GM18499 (cell line): ENCODE data around the gene EML4.
"Not testable (repeated sequence)": the region's sequence is repeated elsewhere in the genome, so short reads cannot be mapped to it uniquely, and the experiment has no call there.

Experiments used
- ATAC-seq: cut with Tn5 transposase; IDR thresholded peaks from one replicate; pipeline ENCODE4 v1.9.1; 2021; ENCODE audit warnings: moderate number of reproducible peaks; ENCODE audit not compliant: insufficient read depth, unreplicated experiment

Gene EML4

DNA sequence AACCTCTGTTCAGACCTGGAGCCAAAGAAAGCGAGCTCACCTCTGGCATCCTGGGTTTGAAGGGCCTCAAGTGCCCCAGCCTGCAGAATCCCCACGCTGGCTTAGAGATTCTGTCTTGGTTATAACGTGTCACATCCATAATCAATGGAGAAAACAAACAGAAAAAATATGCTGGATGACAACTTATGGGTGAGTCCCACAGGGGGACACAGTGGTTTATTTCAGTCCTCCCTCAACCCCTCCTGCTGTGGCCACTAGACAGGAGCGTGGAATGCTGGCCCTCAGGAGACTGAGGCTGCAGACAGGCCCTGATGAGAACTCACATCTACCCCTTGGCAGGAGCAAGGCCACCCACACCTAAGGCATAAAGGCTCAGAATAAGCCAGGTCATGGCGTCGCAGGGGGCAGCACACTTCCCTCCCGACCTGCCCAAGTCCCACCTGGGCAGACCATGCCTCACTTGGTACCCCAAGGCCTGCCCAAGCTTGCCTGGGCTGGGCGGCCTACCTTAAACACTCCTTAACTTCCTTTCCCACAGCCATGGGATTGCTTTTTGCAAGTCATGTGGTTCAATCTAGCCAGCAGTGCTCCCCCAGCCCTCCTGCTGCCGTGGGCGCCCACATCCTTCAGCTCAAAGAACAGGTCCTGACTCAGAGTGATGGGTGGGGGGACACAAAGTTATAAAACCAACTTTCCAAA is 171.9 kb downstream of the EML4 start:
- no peak for ATAC-seq

DNA sequence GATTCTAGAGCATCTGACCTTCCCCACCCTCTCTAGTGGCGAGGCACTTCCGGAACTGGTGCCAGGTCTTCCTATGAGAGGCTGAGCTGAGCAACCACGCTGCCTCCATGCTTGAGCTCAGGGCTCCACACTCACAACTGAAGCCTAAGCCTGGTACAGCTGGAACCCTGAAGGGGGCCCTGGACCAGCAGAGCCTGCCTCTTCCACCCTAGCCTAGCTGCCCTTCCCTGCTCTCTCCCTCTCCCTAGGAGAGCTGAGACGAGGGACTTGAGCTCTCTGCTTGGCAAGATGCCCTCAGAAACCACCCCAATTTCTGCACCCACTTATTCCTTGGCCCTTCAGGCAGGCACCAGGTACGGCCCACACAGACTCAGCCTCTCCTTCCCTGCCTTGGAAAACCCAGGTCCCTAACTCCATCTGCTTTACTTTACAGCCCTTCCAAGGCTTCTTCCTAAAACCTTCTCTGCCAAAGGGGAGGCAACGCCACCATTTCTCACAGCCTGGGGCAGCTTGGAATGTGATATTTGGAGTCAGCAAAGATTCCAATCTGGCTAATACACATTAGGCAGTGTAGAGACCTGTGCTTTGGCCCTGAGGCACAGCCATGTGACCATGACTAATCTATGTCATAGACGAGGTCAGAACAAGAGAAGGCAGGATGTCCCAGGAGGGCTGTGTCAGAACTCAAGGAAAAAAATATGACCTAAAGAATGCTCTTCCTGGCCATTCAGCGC is 173.1 kb downstream of the EML4 start:
- ATAC-seq: no peak

DNA sequence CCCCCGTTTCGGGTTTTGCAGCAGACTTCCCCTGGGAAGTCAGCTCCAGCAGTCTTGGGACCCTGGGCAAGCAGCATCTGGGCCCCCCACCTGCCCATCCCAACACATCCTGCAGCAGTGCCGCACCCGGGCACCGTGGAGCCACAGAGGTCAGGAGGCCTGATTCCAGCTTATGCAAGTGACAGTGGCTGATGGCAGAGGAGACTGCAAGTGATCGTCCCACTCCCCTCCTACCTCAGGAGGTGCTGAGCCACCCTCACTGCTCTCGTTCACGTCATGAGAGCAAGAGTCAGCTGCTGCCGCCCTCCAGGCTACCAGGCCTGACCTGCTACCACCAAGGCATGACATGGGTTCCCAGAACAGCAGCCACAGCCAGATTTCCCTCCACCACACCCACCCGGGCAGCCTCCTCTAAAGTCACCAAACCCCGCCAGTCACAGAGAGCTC is 173.7 kb downstream of the EML4 start:
- ATAC-seq: no peak

DNA sequence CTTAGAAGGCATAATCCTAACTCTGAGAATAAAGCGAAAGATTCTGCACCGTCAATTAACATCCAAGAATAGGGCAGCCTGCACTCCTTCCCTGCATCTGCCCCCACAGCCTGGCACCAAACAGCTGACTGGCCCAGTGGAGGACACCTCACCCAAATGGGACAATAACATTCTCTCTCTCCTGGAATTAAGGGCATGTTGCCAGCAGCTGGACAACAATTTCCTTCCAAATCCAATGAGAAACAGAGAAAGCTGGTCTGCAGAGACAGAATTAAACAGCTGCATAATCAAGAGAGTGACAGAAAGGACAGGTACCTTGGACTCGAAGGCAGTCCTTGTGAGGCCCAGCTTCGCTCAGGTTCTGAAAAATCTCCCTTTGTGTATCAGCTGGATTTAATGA is 176.8 kb downstream of the EML4 start:
- ATAC-seq: no peak

DNA sequence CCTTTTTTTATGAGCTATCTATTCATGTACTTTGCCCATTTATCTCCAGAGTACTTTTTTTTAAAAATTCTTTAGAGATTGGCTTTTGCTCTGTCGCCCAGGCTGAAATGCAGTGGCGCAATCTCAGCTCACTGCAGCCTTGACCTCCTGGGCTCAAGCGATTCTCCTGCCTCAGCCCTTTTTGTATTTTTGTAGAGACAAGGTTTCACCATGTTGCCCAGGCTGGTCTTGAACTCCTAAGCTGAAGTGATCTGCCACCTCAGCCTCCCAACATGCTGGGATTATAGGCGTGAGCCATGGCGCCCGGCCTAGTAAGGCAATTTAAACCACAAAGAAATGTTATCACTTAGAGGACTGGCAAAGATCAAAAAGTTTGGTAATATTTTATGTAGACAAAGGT is 177.7 kb downstream of the EML4 start:
- ATAC-seq: not testable (repeated sequence)

DNA sequence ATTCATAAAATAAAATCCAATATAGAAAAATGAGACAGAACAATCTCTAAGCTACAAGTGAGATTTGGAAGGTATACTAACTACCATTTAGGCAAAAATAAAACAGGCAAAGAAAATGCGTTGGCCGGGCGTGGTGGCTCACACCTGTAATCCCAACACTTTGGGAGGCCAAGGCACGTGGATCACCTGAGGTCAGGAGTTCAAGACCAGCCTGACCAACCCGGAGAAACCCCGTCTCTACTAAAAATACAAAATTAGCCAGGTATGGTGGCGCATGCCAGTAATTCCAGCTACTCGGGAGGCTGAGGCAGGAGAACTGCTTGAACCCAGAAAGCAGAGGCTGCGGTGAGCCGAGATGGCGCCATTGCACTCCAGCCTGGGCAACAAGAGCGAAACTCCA is 178.4 kb downstream of the EML4 start:
- ATAC-seq: not testable (repeated sequence)

DNA sequence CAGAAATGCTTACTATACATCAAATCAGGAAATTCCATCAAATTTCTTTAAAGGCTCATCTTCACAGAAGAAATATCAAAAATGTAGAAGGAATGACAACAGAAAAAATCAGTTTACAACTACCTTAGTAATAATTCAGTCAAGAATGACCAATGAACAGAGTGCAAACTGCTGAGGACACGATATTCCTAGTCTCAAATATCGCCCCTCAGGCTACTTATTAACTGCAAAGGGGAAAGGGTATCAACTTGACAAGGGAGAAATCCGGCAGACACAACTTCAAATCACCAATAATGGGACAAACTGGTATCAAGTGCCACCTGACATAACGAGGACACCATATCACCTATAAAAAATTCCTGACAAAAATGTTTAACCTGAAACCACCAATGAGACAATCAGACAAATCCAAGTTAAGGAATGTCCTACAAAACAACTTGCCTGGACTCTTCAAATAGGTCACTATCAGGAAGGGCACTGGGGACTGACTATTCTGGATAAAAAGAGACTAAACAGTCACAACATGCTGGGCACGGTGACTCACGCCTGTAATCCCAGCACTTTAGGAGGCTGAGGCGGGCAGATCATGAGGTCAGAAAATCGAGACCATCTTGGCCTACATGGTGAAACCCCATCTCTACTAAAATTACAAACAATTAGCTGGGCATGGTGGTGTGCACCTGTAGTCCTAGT is 179.1 kb downstream of the EML4 start:
- no peak for ATAC-seq

DNA sequence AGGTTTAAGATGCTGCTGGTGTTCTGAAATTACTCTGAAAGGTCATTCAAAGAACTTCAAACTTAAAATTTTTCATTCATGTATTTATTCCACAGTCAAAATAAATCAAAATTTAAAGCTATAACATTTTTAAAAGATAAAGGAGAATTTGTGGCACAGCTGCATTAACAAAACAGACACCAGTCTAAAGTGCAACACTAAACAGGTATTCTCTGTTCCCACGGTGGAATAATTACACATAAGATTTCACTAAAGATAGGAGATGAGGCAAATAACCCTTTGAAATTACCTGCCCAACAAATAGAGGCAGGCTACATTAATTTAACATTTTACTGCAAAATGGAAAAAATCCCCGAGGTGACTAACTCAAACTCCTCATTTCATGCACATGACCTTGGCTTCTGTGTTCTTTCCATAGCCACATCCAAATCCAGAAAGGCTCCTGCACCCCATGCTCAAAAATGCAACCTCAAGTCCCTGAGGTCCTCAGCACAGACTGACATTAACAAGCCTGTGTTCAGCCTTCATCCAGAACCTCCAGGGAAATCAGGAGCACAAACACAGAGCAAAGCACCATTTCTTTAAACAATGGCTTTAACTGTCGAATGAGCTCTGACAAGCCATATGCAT is 181.4 kb downstream of the EML4 start:
- ATAC-seq: no peak

DNA sequence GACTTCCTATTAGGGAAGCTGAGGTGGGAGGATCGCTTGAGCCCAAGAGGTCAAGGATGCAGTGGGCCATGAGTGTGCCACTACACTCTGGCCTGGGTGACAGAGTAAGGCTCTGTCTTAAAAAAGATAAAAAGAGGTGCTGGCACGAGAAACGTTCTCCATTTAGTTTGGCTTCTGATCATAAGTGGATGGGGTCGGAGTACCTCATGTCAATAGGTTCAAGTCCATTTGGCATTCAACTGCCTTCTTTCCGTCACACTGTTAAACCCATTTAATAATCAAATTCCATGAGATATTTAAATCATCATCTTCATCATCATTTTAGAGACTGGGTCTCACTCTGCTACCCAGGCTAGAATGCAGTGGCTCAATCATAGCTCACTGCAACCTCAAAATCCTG is 182.7 kb downstream of the EML4 start:
- no peak for ATAC-seq

DNA sequence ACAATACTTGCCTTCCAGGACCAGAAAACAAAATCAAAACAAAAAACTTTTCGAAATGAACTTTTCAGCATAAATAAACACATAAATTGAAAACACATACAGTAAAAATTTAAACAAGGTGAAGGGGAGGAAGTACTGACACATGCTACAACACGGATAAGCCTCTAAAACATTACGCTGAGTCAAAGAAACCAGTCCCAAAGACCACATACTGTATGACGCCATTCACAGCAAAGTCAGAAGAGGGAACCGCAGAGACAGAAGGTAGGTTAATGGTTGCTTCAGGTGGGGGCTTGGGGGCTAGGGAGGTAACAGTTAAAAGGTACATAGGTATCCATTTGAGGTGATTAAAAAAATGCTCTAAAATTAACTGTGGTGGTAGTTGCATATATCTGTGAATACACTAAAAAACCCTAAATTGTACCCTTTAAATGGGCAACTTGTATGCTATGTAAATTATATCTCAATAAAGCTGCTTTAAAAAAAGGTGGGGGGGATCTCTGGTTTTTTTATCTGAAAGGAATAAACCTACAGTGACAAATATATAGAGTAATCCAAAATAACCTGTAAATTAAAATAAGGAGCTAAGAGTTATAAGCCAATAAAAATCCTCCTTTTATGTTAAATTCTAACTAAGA is 184.8 kb downstream of the EML4 start:
- ATAC-seq: no peak

DNA sequence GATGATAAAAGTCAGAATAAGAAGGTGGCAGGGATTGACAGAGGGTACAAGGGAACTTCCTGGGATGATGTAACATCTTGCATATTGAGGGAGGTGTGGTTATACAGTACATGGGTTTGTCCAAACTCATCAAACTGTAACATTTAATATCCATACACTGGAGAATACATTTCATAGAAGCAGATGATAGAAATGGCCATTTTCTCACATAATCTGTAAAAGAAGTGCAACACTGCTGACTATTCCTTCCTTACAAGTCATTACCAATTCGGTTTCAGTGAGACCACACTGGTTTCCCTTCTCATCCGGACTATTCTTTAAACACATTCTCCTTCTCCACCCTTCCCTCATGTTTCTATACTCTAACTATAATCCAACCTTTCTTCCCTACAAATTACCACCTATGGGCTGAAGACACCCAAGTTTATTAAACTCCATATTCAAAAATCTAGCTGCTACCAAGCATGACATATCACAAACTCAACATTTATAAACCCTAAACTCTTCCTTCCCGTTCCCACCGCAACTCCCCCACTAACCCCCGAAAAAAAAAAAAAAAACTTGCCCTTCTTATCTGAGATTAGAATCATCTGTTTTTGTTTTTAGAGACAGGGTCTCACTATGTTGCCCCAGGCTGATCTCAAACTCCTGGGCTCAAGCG is 190.3 kb downstream of the EML4 start:
- ATAC-seq: no peak

DNA sequence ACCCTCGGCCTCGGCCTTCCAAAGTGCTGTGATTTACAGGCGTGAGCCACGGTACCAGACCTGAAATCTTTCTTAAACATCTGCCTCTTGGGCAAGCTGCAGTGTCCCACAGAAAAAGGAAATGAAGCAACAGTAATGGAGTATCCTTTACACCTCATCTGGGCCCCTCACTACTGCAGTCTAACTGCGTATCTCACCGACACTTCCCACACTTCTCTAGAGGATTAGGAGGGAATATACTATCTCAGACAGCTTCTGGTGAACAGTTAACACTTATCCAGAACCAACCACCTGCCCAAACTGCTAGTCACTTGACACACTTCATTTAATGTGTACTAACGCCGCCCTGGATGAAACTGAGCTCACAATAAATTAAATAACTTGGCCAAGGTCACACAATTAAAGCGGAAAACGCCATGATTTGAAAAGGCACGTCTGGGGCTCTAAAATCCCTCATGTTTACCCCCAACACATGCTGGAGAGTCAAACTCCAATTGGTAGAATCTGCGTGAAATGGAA is 190.9 kb downstream of the EML4 start:
- no peak for ATAC-seq

DNA sequence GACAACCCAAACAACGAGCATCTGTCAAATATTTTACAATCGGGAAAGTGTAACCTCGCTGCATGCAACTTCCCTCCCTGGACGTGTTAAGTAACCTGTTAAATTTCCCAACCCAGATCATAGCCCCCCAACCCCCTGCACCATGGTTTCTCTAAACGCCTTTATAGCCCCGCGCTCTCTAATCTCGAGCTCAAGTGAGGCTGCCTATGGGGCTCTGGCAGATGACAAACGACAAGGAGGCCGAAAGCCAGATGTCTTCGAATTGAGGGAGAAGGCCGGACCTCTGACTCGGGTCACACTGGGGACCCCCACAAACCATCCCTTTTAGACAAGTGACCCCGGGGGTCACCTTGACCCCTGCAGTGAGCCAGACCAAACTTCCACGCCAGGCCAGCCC is 191.3 kb downstream of the EML4 start:
- ATAC-seq: no peak

DNA sequence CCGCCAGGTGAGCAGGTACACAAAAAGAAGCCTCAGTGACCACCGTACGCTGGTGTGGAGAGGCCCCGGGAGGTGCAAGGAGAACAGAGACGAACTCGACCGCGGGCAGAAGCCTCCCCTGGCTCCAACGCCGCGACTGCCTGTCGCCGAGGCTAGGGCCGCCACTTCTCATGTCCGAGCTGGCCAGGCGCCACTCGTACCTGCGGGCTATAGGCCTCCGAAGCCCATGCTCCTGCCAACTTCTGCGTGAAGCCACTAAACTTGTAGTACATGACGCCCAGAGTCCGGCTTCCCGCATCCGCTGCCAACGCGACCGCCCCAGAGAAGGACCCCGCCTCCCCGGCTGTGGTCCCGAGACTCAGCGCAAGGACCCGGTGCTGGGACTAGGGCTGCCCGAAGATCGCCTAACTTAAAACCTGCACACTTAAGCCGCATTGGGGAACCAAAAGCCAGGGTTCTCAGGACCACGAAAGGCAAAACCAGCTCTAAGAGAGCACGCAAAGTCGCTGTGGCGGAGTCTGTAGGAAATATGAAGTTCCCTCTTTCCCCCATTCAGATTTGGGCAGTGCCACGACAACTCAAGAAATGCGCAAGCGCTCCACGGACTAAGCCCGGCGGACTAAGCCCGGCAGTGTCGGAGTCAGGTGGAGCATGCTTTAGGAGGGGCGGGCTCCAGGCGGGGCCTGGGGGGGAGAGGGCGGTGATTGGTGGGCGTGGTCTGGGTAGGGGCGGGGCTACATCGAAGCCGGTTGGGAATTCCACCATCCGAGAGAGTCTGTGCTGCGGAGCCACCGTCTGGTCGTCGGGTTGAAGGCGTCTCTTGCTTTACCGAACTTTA is 192.0 kb downstream of the EML4 start, which contains the start of gene COX7A2L:
COX7A2L (minus strand) TSS at position 328 of the 838 bp plus-strand sequence; CDS start at position 272, 56 bp downstream.
- ATAC-seq: peak; percentile 75

DNA sequence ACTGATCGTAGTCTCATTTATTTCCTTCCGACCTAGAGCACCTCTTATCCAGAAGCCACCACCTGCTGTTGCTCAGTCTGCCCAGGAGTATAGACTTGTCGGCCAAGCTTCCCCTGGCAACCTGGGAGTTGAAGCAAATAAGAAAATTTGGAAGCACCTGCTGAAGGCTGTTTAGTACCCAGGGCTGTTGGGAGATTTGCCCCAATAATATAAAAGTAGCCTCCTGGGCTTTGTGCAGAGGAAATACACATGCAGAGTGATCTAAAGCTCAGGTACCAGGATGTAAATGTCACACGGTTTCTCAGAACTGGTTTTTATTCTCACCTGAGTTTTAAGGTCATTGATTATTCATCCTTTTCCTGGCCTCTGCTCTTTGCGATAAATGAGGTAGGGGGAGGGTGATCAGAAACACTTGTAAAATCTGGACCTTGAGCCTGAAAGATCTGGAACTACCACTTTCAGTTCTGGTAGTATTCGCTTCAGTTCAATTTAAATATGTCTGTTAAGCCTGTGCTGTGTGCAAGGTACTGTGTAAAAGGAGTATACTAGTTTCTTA is 192.7 kb downstream of the EML4 start:
- ATAC-seq: no peak

DNA sequence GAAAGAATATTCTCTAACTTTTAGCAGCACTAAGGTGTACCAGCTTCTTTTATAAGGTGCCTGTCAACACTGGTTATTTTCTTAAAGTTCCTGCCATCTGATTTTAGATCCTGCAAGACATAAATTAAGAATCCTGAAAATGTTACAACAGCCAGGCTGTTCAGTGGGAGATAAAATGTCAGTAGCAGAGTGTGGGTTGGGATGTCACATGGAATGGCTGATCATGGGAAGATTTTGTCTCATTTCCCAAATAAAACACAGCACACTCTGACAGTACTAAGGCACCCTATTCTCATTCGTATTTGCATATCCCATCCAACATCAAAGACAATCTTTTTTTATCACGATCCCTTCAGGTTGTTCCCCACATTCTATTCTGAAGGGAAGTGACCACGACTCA is 194.3 kb downstream of the EML4 start:
- no peak for ATAC-seq

DNA sequence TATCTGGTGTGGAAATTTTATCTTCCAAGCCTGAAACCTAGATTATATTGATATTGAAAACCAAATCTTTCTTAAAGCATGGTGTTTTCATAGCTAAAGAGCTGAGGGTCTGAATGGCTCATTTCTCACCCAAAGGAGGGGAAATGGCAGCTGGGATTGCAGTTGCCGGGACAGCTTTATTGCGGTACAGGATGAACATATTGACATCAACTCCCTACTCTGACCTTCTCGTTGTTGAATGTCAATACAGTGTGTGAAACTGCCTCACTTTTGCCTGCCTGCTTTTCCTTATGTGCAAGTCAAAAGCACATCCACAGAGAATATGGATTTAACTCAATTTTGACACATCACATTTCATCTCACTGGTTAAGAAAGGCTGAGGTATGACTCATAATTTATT is 195.5 kb downstream of the EML4 start:
- no peak for ATAC-seq

DNA sequence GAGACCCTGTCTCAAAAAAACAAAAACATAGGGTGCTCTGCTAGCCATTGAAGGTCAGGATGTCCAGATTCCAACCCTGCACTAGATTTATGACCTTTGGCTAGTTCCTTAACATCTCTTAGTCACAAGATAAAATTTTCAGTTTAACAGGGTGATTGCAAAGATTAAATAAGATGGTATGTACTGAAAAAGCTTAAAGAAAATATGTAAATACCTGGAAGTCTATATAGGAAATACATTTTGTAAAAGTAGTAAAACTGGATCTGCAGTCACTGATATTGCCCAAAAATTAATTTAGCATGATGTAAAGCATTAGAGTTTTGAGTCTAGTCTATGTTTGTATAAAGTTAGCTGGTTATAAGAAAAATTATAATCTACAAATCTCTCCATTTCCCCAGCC is 197.3 kb downstream of the EML4 start:
- ATAC-seq: no peak
